Activated naive CD8-positive, alpha-beta T cell treated with anti-CD3 and anti-CD28 coated beads for 36 hours (primary cell): ENCODE measurements around the gene PRKN. TPM values are rescaled to one million over a fixed set of nuclear protein-coding genes. Genes with fewer than 3 reads are reported as not detected.

ENCODE experiments used
- DNase-seq: peaks from one replicate; pipeline ENCODE4 v3.0.0; 2021
- H3K27ac Mint-ChIP-seq: one replicate; pipeline ENCODE4 v1.8.0; 2022; ENCODE audit warnings: mild to moderate bottlenecking, moderate library complexity, mixed read lengths
- H3K27me3 Mint-ChIP-seq: one replicate; pipeline ENCODE4 v1.8.0; 2022; ENCODE audit warnings: mild to moderate bottlenecking, mixed read lengths
- H3K36me3 Mint-ChIP-seq: one replicate; pipeline ENCODE4 v1.8.0; 2021; ENCODE audit warnings: mild to moderate bottlenecking, mixed read lengths
- H3K4me1 Mint-ChIP-seq: one replicate; pipeline ENCODE4 v1.8.0; 2021; ENCODE audit warnings: mixed read lengths
- H3K4me3 Mint-ChIP-seq: one replicate; pipeline ENCODE4 v1.8.0; 2022; ENCODE audit warnings: mild to moderate bottlenecking, moderate library complexity, mixed read lengths
- H3K9me3 Mint-ChIP-seq: one replicate; pipeline ENCODE4 v1.8.0; 2022; ENCODE audit warnings: mixed read lengths
- total RNA-seq, 2 experiments: library from RNA; stranded (reverse); gene quantifications; one replicate each; pipeline ENCODE4 v1.2.3, GENCODE V29; 2021

PRKN gene
- total RNA-seq, 2 experiments from 2014 or later = 0.26 to 0.52 TPM

GRCh38 chr6:161393839-161394364 is 1333.7 kb downstream of the PRKN start:
- H3K27me3 Mint-ChIP-seq = no peaks in the 10 kb centered on the region
- no peak overlapping the region for H3K4me3 Mint-ChIP-seq
- no peaks in the 10 kb centered on the region for H3K4me1 Mint-ChIP-seq
- no peaks in the 10 kb centered on the region for H3K36me3 Mint-ChIP-seq
- H3K9me3 Mint-ChIP-seq = no peaks in the 10 kb centered on the region
- DNase-seq = peak; percentile 39
- no peak overlapping the region for H3K27ac Mint-ChIP-seq

- Mint-ChIP-seq H3K27me3 (no peaks in the 10 kb centered on the region), H3K27ac (no peak overlapping the region), H3K36me3 (no peaks in the 10 kb centered on the region), H3K4me1 (no peaks in the 10 kb centered on the region), H3K4me3 (no peak overlapping the region), H3K9me3 (no peaks in the 10 kb centered on the region)
- no peak for DNase-seq
These were observed 1334.3 kb downstream of the PRKN start for GRCh38 chr6:161393292-161393691.

- no peaks in the 10 kb centered on the region for H3K4me1 Mint-ChIP-seq
- H3K27me3 Mint-ChIP-seq = no peaks in the 10 kb centered on the region
- no peak for DNase-seq
- no peaks in the 10 kb centered on the region for H3K36me3 Mint-ChIP-seq
- H3K4me3 Mint-ChIP-seq = no peak overlapping the region
- no peaks in the 10 kb centered on the region for H3K9me3 Mint-ChIP-seq
- no peak overlapping the region for H3K27ac Mint-ChIP-seq
These were observed 1337.8 kb downstream of the PRKN start for GRCh38 chr6:161389756-161390155.

- no peak for DNase-seq
- no peaks in the 10 kb centered on the region for H3K36me3 Mint-ChIP-seq
- no peak overlapping the region for H3K27ac Mint-ChIP-seq
- no peak overlapping the region for H3K4me3 Mint-ChIP-seq
- H3K27me3 Mint-ChIP-seq = no peaks in the 10 kb centered on the region
- H3K9me3 Mint-ChIP-seq = no peaks in the 10 kb centered on the region
- H3K4me1 Mint-ChIP-seq = no peaks in the 10 kb centered on the region
These were observed 1343.6 kb downstream of the PRKN start for GRCh38 chr6:161383951-161384350.

- Mint-ChIP-seq H3K4me3 (no peak overlapping the region), H3K27ac (no peak overlapping the region)
These were observed 1347.6 kb downstream of the PRKN start for GRCh38 chr6:161379834-161380582.

GRCh38 chr6:161378115-161378514 is 1349.5 kb downstream of the PRKN start:
- H3K4me3 Mint-ChIP-seq = no peak overlapping the region
- no peak for DNase-seq
- no peaks in the 10 kb centered on the region for H3K36me3 Mint-ChIP-seq
- no peak overlapping the region for H3K27ac Mint-ChIP-seq
- H3K27me3 Mint-ChIP-seq = no peaks in the 10 kb centered on the region
- no peaks in the 10 kb centered on the region for H3K4me1 Mint-ChIP-seq
- H3K9me3 Mint-ChIP-seq = no peaks in the 10 kb centered on the region

More at GRCh38 chr6:161379834-161380582, 1347.6 kb downstream of the PRKN start:
- H3K4me1 Mint-ChIP-seq = no peaks in the 10 kb centered on the region
- H3K9me3 Mint-ChIP-seq = no peaks in the 10 kb centered on the region
- H3K36me3 Mint-ChIP-seq = no peaks in the 10 kb centered on the region
- DNase-seq = no peak
- no peaks in the 10 kb centered on the region for H3K27me3 Mint-ChIP-seq

- DNase-seq = no peak
- H3K4me1 Mint-ChIP-seq = no peaks in the 10 kb centered on the region
- H3K27me3 Mint-ChIP-seq = no peaks in the 10 kb centered on the region
- no peak overlapping the region for H3K4me3 Mint-ChIP-seq
- no peak overlapping the region for H3K27ac Mint-ChIP-seq
- no peaks in the 10 kb centered on the region for H3K9me3 Mint-ChIP-seq
- no peaks in the 10 kb centered on the region for H3K36me3 Mint-ChIP-seq
These were observed 1350.5 kb downstream of the PRKN start for GRCh38 chr6:161377116-161377515.

GRCh38 chr6:161376367-161376766 is 1351.2 kb downstream of the PRKN start:
- DNase-seq = no peak
- no peak overlapping the region for H3K4me3 Mint-ChIP-seq
- H3K27ac Mint-ChIP-seq = no peak overlapping the region
- H3K36me3 Mint-ChIP-seq = no peaks in the 10 kb centered on the region
- no peaks in the 10 kb centered on the region for H3K9me3 Mint-ChIP-seq
- H3K27me3 Mint-ChIP-seq = no peaks in the 10 kb centered on the region
- no peaks in the 10 kb centered on the region for H3K4me1 Mint-ChIP-seq

GRCh38 chr6:161374971-161375873 is 1352.3 kb downstream of the PRKN start:
- Mint-ChIP-seq H3K27me3 (no peaks in the 10 kb centered on the region), H3K4me3 (no peak overlapping the region), H3K36me3 (no peaks in the 10 kb centered on the region), H3K9me3 (no peaks in the 10 kb centered on the region), H3K27ac (no peak overlapping the region), H3K4me1 (no peaks in the 10 kb centered on the region)
- no peak for DNase-seq

GRCh38 chr6:161373905-161374451 is 1353.6 kb downstream of the PRKN start:
- no peaks in the 10 kb centered on the region for H3K4me1 Mint-ChIP-seq
- no peak overlapping the region for H3K4me3 Mint-ChIP-seq
- DNase-seq = peak; percentile 45
- no peaks in the 10 kb centered on the region for H3K27me3 Mint-ChIP-seq
- H3K27ac Mint-ChIP-seq = no peak overlapping the region
- H3K9me3 Mint-ChIP-seq = no peaks in the 10 kb centered on the region
- H3K36me3 Mint-ChIP-seq = no peaks in the 10 kb centered on the region

- Mint-ChIP-seq H3K9me3 (no peaks in the 10 kb centered on the region), H3K4me1 (no peaks in the 10 kb centered on the region), H3K4me3 (no peak overlapping the region), H3K27me3 (no peaks in the 10 kb centered on the region), H3K36me3 (no peaks in the 10 kb centered on the region), H3K27ac (no peak overlapping the region)
- no peak for DNase-seq
These were observed 1355.2 kb downstream of the PRKN start for GRCh38 chr6:161372422-161372793.

- no peak overlapping the region for H3K27ac Mint-ChIP-seq
- H3K4me1 Mint-ChIP-seq = no peaks in the 10 kb centered on the region
- no peak overlapping the region for H3K4me3 Mint-ChIP-seq
- no peaks in the 10 kb centered on the region for H3K9me3 Mint-ChIP-seq
- no peaks in the 10 kb centered on the region for H3K27me3 Mint-ChIP-seq
- DNase-seq = peak; percentile 57
- no peaks in the 10 kb centered on the region for H3K36me3 Mint-ChIP-seq
These were observed 1356.7 kb downstream of the PRKN start for GRCh38 chr6:161370880-161371279.

GRCh38 chr6:161369339-161369738 is 1358.2 kb downstream of the PRKN start:
- no peak for DNase-seq
- H3K27ac Mint-ChIP-seq = no peak overlapping the region

GRCh38 chr6:161368514-161368913 is 1359.1 kb downstream of the PRKN start:
- H3K36me3 Mint-ChIP-seq = peaks cover 1% of the 10 kb centered on the region
- H3K4me1 Mint-ChIP-seq = no peaks in the 10 kb centered on the region
- H3K27me3 Mint-ChIP-seq = no peaks in the 10 kb centered on the region
- no peak for DNase-seq
- no peak overlapping the region for H3K27ac Mint-ChIP-seq
- no peaks in the 10 kb centered on the region for H3K9me3 Mint-ChIP-seq
- H3K4me3 Mint-ChIP-seq = no peak overlapping the region

More at GRCh38 chr6:161369339-161369738, 1358.2 kb downstream of the PRKN start:
- Mint-ChIP-seq H3K4me1 (no peaks in the 10 kb centered on the region), H3K36me3 (no peaks in the 10 kb centered on the region), H3K9me3 (no peaks in the 10 kb centered on the region), H3K27me3 (no peaks in the 10 kb centered on the region), H3K4me3 (no peak overlapping the region)

GRCh38 chr6:161367472-161367871 is 1360.1 kb downstream of the PRKN start:
- Mint-ChIP-seq H3K36me3 (peaks cover 5% of the 10 kb centered on the region), H3K9me3 (peaks cover 3% of the 10 kb centered on the region), H3K27ac (no peak overlapping the region), H3K4me3 (no peak overlapping the region), H3K27me3 (no peaks in the 10 kb centered on the region), H3K4me1 (no peaks in the 10 kb centered on the region)
- no peak for DNase-seq
